NCI-H748 (cell line): Measurements from ENCODE around the gene NUCB1.
"Not testable (repeated sequence)": the region's sequence is repeated elsewhere in the genome, so short reads cannot be mapped to it uniquely, and the experiment has no call there.

Experiments used
- DNase-seq: peaks from one replicate; lab custom pipeline; 2025; ENCODE audit not compliant: unreplicated experiment; lab: John Stamatoyannopoulos, UW

Gene NUCB1

GRCh38 chr19:48905664-48906063, 5.6 kb downstream of the NUCB1 start:
- DNase-seq, result no peak

DNA sequence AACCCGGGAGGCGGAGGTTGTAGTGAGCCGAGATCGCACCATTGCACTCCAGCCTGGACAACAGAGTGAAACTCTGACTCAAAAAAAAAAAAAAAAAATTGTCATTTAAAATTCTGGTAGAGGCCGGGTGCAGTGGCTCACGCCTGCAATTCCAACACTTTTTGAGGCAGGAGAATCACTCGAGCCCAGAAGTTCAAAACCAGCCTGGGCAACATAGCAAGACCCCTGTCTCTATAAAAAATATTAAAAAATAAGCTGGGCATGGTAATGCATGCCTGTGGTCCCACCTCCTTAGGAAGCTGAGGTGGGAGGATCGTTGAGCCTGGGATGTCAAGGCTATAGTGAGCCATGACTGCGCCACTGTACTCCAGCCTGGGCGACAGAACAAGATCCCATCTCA, 6.2 kb downstream of the NUCB1 start:
- no peak for DNase-seq

DNA sequence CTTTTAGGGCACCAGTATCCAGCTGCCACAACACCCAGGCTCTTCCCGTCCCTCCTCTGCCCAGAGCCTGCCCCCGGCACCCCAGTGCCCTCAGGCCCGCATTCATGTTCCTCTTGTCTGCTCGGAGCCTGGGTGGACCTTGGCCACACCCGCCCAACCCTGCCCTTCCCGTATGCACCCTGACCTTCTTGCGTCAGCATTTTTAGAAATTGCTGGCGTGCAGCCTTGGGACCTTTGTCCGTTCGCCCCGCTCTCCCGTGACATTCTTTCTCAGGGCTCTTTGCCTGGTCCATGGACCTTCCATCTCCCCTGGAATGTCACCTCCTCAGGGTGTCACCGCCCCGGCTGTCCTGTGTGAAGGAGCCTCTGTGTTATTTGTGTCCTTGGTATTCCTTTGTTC, 7.6 kb downstream of the NUCB1 start:
- DNase-seq, result no peak

- not testable (repeated sequence) for DNase-seq
Measured at GRCh38 chr19:48909424-48910077, 9.4 kb downstream of the NUCB1 start.

DNA sequence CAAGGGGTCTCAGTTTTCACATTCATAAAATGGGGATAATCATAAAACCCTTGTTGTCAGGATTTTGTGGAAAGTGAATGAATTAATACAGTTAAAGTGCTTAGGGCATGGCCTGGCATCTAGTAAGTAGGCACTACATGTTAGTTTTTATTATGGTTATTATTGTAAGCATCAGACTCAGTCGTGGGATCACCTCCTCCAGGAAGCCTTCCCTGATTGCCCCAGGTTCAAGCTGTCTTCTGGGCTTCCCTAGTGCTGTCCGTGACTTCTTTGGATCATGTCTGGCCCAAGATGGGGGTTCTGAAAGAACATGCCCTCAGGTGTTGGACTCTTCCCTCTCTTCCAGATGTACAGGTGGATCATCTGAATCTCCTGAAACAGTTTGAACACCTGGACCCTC, 10.7 kb downstream of the NUCB1 start:
- no peak for DNase-seq

- DNase-seq, result no peak
Measured at GRCh38 chr19:48913114-48913889, 13.2 kb downstream of the NUCB1 start.

DNA sequence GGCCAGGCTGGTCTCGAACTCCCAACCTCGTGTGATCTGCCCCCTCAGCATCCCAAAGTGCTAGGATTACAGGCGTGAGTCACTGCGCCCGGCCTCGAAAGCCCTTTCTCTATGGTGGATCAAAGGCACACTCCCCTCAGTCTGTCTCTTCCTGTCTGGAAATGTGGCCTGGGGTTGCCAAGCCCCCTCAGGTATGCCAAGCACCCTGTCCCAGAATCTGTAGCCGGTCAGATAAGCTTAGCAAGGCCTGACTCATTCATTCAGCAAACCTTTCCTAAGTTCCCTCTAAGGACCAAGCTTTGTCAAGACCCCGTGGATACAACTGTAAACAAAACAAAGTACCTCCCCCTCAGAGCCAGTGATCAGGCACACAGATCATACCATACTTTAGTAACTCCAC, 14.1 kb downstream of the NUCB1 start:
- DNase-seq, result no peak

GRCh38 chr19:48915757-48916156, 15.6 kb downstream of the NUCB1 start:
- peak; percentile 20 for DNase-seq

DNA sequence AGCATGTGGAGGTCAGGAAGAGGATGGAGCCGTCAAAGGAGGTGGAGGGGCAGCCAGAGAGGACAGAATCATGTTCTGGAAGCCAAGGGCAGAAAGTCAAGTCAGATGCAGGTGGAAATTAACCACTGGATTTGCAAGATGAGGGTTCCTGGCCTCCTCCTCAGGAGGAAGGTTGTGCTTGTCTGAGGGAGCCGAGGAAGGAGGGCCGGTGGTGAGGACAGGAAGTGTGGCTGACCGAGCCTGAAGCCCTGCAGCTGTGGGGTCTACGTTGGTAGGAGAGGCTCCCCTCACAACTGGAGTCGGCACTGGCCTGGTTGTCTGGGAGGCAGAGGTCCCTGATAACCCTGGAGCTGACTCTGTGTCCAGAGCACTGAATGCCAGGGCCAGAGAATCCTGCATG, 18.0 kb downstream of the NUCB1 start:
- DNase-seq, result no peak

- DNase-seq, result peak; percentile 21
Measured at GRCh38 chr19:48918801-48919247, 18.7 kb downstream of the NUCB1 start.

GRCh38 chr19:48919271-48919670, 19.2 kb downstream of the NUCB1 start:
- not testable (repeated sequence) for DNase-seq

GRCh38 chr19:48920949-48921348, 20.8 kb downstream of the NUCB1 start:
- DNase-seq, result no peak

DNA sequence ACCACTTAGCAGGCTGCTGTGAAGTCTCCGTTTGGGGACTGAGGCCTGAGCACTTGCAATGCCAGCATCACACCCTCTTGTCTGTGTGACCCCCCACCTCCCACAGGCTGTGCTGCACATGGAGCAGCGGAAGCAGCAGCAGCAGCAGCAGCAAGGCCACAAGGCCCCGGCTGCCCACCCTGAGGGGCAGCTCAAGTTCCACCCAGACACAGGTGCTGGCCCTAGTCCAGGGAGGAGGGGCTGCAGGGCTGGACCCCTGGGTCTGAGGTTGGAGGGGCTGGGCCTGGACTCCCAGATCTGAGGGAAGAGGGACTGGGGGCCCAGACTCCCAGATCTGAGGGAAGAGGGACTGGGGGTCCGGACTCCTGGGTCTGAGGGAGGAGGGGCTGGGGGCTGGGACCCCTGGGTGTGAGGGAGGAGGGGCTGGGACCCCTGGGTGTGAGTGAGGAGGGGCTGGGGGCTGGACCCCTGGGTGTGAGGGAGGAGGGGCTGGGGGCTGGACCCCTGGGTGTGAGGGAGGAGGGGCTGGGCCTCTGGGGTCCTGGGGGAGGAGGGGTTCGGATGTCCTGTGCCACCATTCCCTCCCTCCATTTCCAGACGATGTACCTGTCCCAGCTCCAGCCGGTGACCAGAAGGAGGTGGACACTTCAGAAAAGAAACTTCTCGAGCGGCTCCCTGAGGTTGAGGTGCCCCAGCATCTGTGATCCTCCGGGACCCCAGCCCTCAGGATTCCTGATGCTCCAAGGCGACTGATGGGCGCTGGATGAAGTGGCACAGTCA, 21.8 kb downstream of the NUCB1 start:
- DNase-seq, result no peak

DNA sequence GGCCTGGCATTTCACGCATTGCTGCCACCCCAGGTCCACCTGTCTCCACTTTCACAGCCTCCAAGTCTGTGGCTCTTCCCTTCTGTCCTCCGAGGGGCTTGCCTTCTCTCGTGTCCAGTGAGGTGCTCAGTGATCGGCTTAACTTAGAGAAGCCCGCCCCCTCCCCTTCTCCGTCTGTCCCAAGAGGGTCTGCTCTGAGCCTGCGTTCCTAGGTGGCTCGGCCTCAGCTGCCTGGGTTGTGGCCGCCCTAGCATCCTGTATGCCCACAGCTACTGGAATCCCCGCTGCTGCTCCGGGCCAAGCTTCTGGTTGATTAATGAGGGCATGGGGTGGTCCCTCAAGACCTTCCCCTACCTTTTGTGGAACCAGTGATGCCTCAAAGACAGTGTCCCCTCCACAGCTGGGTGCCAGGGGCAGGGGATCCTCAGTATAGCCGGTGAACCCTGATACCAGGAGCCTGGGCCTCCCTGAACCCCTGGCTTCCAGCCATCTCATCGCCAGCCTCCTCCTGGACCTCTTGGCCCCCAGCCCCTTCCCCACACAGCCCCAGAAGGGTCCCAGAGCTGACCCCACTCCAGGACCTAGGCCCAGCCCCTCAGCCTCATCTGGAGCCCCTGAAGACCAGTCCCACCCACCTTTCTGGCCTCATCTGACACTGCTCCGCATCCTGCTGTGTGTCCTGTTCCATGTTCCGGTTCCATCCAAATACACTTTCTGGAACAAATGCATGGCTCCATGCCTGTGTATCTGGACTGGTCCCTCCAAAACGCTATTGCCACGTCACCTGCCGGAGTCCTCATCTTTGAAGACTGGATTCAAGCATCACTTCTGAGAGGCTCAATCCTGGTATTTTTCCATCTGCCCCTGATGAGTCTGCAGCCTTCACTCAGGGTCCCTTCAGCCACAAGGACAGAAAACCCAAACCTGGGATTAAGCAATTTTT, 22.7 kb downstream of the NUCB1 start:
- DNase-seq, result no peak

DNA sequence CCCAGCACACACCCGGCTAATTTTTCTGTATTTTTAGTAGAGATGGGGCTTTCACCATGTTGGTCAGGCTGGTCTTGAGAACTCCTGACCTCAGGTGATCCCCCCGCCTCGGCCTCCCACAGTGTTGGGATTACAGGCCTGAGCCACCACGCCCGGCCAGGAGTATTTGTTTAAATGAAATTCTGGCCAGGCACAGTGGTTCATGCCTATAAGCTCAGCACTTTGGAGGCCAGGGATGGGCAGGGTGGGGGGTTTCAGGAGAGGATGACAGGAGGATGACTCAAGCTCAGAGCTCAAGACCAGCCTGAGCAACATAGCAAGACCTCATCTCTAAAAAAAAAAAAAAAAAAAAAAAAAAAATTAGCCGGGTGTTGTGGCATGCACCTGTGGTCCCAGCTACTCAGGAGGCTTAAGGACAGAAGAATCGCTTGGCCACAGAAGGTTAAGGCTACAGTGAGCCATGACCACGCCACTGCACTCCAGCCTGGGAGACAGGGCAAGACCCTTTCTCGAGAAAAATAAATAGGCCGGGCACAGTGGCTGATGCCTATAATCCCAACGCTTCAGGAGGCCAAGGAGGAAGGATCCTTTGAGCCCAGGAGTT, 25.2 kb downstream of the NUCB1 start:
- DNase-seq, result no peak

GRCh38 chr19:48925890-48926289, 25.8 kb downstream of the NUCB1 start:
- DNase-seq, result not testable (repeated sequence)

GRCh38 chr19:48926909-48927308, 26.8 kb downstream of the NUCB1 start:
- DNase-seq, result no peak

DNA sequence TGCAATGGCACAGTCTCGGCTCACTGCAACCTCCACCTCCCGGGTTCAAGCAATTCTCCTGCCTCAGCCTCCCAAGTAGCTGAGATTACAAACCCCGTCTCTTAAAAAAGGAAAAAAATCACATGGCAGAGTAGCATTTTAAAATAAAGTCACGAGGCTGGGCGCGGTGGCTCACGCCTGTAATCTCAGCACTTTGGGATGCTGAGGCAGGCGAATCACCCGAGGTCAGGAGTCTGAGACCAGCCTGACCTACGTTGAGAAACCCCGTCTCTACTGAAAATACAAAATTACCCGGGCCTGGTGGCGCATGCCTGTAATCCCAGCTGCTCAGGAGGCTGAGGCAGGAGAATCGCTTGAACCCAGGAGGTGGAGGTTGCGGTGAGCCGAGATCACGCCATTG, 27.6 kb downstream of the NUCB1 start:
- DNase-seq, result not testable (repeated sequence)

DNA sequence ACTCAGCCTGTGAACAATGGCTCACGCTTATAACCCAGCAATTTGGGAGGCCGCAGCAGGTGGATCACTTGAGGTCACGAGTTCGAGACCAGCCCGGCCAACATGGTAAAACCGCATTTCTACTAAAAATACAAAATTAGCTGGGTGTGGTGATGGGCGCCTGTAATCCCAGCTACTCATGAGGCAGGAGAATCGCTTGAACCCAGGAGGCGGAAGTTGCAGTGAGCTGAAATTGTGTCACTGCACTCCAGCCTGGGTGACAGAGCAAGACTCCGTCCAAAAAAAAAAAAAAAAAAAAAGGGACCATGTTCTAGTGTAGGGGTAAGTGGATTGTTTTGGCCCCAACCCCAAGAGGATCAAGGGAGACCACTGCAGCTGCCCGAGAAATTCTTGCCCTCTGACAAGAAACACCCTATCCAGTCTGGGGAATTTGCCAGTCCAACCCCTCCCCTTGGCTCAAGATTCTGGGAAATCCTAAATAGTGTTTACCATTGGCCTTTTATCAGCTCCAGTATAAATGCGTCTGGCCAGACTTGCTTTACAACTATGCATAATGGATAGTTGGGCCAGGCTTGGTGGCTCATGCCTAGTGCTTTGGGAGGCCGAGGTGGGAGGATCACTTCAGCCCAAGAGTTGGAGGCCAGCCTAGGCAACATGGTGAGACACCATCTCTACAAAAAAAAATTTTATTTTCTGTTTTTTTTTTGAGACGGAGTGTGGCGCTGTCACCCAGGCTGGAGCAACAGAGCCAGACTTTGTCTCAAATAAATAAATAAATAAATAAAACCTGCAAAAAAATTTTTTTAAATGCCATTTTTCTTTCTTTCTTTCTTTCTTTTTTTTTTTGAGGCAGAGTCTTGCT, 28.3 kb downstream of the NUCB1 start:
- DNase-seq, result no peak
